ENCODE data around the gene OR2J3. TPM values are rescaled to one million over a fixed set of nuclear protein-coding genes. Genes with fewer than 3 reads are reported as not detected.
"Not testable (repeated sequence)": the region's sequence is repeated elsewhere in the genome, so short reads cannot be mapped to it uniquely, and the experiment has no call there.

Gene OR2J3
- not detected in 2 replicates for total RNA-seq (2014; rRNA removed; shearing (Covaris generic))
- polyA plus RNA-seq (2015; cell fraction: cytosol; rRNA removed), result not detected in 2 replicates
- polyA plus RNA-seq (2015; cell fraction: nucleus; rRNA removed), result not detected in 2 replicates

DNA sequence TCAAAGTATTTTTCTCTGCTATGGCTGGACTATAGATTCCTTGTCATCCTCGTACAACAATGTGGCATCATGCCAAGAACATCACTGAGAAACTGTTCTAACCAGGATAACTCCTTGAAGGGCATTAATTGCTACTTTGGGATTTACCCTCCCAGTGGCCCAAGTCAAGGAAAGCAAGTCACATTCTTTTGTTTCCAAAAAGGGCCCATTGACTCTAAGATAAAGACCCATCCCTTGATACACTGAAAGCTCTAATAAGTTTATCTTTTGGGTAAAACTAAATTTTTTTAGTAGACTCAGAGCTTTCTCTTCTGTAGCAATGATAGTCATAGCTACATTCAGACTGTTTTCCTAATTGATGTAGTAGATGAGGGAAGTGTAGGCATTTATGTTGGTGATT is at the start of gene OR2J3:
TSS of gene OR2J3 (plus strand) at position 301 of the 400 bp plus-strand sequence. CDS start 3,833 bp downstream, outside the sequence.
- no peak for DNase-seq (ENCODE audit: low read depth)

DNA sequence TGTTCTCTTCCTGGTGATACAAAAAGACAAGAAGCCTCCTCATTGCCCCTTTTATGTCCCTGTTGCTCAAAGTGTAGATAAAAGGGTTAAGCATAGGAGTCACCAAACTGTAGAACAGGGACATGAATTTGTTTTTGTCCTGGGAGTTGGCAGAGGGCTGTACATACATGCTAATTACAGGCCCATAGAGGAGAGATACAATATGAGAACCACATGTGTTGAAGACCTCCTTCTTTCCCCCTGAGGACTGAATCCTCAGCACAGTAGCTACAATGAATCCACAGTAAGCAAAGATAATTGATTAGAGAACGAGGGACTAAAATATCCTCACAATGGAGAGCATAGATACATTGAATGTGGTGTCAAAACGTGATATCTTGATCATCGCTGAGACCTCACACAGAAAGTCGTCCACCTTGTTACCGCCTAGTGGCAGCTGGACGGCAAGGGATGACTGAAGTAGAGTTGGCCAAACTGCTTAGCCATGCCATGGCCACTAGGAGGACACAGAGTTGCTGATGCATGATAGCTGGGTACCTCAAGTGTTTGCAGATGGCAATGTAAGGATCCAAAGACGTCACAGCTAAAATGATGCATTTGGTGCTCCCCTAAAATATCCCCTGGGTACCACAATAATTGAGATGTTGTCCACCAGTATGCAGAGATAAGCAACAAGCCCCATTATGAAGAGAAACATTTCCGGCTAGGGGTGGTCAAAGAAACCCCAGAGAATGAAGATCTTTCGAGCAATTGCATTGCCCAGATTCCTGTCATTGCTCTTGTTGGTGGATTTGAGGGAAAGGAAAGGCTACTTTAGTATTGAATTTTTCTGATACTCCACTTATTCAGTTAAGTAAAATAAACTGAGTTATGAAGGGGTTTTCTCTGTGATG is 35.8 kb upstream of the OR2J3 start:
- peak; percentile 43 for DNase-seq (ENCODE audit: low read depth)

DNA sequence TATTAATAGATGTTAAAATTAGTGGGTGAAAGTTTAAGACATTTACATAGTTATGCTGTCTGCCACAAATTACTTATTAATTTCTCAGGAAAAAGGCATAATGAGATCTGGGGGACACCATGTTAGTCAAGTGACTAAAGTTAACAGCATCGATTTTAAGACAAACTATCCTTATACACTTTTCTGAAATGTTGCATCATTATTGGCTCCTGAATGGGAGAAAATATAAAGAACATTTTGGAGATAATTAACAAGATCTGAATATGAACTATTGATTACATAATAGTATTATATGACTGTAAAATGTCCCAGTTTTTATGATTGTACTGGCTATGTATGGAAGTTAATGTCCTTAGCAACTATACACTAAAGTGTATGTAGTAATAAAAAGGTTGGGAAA is 28.7 kb upstream of the OR2J3 start:
- DNase-seq (ENCODE audit: low read depth), result no peak

DNA sequence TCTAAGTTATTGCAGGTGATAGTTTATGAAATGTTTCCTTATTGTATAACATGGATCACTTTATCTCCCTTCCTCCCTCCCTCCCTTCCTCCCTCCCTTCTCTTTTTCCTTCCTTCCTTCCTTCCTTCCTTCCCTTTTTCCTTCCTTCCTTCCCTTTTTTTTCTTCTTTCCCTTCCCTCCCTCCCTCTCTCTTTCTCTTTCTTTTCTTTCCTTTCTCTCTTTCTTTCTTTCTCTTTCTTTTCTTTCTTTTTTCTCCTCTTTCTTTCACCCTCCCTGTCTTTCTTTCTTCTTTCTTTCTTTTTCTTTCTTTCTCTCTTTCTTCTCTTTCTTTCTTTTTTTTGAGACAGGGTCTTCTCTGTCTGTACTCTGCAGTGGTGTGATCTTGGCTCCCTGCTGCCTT is 26.5 kb upstream of the OR2J3 start:
- no peak for DNase-seq (ENCODE audit: low read depth)

DNA sequence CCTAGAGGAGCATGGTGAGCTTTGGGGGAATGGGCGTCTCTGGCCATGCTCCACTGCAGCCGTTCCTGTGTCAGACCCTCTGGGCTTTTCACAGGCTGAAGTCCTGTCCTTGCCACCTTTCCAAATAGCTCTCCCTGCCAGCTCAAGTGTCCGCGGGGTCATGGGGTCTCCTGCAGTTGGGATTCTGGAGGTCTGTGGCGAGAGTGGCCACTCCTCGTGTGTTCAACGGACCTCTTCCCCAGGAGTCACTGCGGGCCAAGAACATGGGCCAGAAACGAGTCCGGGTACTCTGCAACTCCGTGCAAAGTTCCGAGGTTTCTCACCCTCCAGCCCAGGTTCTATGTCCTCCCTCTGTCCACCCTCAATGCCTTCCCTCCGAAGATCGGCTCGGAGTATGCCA is 25.4 kb upstream of the OR2J3 start:
- DNase-seq (ENCODE audit: low read depth), result no peak

DNA sequence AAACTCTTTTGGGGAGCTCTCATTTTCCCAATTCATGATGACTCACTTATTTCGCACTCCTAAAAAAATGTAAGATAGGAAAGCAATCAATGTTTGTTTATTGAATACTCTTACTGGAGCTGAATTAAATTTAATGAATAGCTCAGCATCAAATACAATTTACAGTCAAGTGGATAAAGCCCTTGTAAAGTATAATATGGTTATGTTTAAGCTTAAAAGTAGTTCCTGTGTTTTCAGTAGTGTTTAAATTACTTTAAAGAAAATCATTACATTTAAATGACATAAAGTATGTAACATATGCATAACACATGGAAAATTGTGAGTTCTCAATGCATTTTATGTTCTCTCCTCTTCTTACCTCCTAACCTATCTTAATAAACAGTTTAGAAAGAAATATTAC is 20.6 kb upstream of the OR2J3 start, which contains the start of gene OR2B3:
TSS of gene OR2B3 (minus strand) at position 101 of the 400 bp plus-strand sequence. CDS start at position 36, 65 bp downstream.
- no peak for DNase-seq (ENCODE audit: low read depth)

DNA sequence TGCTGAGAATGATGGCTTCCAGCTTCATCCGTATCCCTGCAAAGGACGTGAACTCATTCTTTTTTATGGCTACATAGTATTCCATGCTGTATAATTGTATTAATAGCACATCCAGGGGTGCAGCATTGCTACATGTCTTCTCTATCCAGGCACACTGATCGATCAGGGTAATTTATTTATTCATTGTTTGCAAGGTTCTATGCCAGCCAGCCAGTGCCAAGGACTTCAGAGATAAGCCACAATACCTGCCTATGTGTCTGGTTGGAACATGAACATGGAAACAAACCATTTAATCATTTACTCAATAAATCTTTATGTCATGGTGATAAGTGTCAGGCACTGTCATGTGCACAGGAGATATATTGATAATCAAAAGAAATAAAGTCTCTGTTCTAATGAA is 14.9 kb upstream of the OR2J3 start:
- no peak for DNase-seq (ENCODE audit: low read depth)

DNA sequence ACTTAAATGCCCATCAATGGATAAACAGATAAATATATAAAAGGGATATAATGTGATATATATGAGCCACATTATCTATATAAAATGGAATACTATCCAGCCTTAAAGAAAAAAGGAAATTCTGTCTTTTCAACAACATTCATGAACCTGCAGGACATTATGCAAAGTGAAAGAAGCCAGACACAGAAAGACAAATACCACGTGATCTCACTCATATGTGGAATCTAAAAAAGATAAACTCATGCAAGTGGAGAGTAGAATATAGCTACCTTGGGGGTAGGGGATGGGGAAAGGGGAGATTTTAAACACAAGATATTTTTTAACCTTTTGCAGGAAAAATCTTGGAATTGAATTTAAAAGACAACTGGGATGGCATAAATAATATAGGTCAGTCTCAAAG is 10.1 kb upstream of the OR2J3 start:
- DNase-seq (ENCODE audit: low read depth), result no peak

DNA sequence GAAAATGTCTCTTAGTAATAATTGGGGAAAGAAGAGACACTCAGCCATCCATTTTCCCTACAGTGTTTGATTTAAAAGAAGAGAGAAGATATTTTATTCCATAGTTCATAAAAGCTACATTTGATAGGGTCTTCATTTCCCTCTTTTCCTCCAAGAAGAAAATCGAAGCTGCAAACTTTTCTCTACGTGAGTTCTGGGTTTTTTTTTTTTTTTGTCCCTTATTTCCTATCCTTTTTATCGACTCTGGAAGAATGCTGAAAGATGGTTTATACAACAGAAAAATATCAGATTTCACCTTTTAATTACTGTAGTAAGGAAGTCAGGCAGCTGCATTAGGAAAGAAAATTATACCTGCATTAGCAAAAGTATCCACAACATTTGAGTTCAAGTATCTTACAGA is 8.7 kb upstream of the OR2J3 start, which contains the start of gene OR2J1:
TSS of gene OR2J1 (plus strand) at position 301 of the 400 bp plus-strand sequence. CDS start 1,453 bp downstream, outside the sequence.
- DNase-seq (ENCODE audit: low read depth), result no peak

DNA sequence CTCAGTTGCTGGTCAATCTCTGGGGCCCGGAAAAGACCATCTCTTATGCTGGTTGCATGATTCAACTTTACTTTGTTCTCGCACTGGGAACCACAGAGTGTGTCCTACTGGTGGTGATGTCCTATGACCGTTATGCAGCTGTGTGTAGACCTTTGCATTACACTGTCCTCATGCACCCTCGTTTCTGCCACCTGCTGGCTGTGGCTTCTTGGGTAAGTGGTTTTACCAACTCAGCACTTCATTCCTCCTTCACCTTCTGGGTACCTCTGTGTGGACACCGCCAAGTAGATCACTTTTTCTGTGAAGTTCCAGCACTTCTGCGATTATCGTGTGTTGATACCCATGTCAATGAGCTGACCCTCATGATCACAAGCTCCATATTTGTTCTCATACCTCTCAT is 4.3 kb downstream of the OR2J3 start:
- DNase-seq (ENCODE audit: low read depth), result peak; percentile 7

DNA sequence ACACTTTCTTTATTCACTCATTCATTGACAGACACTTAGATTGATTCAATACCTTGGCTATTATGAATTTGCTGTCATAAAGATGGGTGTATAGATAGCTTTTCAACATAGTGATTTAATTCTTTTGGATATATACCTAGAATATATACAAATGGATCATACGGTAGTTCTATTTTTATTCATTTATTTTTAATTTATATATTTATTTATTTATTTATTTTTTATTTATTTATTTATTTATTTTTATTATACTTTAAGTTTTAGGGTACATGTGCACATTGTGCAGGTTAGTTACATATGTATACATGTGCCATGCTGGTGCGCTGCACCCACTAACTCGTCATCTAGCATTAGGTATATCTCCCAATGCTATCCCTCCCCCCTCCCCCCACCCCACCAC is 7.1 kb downstream of the OR2J3 start:
- DNase-seq (ENCODE audit: low read depth), result not testable (repeated sequence)

DNA sequence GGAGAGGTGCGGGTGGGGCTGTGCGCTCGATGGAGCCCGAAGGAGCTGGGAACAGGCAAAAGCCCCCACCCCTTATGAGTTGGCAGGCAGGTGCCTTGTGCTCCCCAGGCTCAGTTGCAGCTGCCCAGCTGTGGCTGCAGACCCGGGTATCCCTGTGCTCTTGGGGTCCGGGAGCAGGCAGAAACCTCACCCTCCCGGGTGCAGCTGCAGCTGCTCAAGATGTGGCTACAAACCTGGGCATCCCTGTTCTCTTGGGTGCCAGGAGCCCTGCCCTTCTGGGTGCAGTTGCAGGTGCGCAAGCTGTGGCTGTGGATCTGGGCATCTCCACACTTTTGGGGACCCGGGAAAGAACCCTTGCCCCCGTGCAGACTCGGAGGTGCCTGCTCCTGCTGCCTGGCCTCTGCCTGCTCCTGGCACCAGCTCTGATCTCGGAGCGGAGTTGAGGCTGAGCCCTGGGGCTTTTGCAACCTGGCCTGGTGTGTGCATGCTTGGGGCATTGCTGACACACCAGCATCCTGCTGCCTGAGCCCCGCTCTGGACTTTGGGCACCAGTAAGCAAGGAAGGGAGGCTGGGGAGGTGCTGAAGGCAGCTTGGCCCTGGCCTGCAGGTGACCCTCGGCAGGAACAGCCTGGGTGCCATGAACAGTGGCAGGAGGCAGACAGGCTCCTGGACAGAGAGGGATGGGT is 21.6 kb downstream of the OR2J3 start:
- no peak for DNase-seq (ENCODE audit: low read depth)

DNA sequence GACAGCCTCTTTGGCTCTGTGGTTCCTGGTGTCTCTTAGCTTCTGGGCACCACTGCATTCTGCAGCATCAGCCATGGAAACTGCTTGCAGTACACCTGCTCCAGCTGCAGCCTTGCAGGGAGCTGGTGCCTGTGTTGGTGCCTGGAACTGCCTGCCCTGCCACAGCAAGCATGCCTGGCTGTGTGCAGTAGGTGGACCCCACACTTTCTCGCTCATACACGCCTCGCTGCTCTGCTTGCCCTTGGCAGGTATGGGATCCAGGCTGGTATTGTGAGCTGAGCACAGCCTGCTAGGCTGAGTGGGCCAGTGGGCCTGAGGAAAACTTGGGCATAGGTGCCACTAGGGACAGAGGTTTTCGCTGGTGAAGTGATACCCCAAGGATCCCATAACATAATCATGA is 22.8 kb downstream of the OR2J3 start:
- DNase-seq (ENCODE audit: low read depth), result no peak

DNA sequence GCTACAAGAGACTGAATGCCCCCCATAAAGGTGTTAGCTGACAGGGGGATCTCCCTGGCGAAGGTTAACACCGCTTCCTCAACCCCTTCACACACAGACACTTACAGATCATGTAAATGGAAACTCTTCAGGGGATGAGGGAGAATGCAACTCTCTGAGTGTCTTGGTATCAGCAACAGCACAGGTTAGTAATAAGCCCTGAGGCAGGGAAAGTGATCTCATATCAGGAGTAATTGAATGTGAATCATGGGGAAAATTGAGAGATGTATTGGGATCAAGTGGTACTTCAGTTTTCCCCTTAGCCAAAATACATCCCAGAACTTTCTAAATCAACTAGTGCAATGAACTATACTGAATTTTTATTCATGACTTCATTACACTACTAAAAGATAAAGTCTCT is 23.8 kb downstream of the OR2J3 start:
- no peak for DNase-seq (ENCODE audit: low read depth)

DNA sequence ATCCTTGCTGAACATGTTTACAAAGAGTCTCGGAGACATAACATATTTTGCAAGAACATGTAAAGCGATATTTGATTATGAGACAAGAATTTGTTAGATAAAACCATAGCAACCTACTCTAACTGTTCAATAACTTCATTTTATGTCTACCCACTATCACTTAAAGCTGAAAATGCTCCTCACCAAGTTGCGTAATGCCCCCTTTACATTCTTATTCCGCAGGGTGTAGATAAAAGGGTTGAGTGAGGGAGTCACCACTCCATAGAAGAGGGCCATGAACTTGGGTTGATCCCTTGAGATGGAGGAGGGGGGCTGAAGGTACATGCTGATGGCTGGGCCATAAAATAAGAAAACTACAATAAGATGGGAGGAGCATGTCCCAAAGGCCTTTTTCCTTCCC is 29.9 kb downstream of the OR2J3 start:
- no peak for DNase-seq (ENCODE audit: low read depth)

DNA sequence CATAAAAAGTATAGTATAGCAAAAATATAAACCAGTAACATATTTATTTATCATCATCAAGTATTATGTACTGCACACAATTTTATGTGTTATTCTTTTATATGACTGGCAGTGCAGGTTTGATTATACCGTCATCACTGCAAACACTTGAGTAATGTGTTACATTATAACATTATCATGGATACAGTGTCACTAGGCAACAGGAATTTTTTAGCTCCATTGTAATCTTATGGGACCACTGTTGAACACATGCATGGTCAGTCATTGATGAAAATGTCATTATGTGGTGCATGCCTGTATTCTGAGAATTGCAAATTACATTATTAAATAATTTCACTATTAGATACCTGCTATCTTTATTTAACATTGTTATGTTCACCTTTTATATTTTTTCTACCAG is 33.7 kb downstream of the OR2J3 start:
- DNase-seq (ENCODE audit: low read depth), result no peak

DNA sequence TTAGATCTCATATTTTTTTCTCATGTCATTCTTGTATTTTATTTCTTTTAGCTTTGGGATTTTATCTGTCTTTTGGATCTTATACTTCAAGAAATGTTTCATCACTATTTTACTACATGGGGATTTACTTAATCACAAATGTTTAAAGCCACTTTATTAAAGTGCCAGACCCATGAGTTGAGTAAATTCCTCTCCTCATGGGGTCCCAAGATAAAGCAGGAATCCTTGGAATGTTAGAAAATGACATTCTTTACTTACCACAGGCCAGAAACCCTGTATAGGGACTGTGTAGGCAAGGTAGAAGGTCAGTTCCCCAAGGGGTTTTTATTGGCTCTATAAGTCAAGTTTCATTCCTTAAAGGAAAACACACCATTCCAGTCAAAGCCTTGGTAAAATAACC is 34.5 kb downstream of the OR2J3 start:
- DNase-seq (ENCODE audit: low read depth), result peak; percentile 21

DNA sequence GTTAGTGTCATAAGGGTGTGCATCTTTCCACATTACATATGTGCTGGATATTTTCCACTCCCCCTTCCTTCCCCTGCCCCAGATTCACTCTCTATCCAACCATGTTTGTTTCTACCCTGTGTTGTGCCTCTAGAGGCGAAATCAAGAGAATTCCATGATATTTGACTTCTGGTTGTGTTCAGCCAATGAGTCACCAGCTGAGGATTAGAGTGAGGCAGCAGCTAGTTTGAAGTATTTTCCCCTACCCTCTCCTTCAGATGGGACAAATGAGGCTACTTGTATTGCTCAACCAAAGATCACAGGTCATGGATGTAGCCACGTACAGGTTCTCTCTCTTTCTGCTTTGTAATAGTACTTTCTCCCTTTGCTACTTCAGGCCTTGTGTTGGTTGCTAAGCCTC is 38.3 kb downstream of the OR2J3 start:
- DNase-seq (ENCODE audit: low read depth), result peak; percentile 22

DNA sequence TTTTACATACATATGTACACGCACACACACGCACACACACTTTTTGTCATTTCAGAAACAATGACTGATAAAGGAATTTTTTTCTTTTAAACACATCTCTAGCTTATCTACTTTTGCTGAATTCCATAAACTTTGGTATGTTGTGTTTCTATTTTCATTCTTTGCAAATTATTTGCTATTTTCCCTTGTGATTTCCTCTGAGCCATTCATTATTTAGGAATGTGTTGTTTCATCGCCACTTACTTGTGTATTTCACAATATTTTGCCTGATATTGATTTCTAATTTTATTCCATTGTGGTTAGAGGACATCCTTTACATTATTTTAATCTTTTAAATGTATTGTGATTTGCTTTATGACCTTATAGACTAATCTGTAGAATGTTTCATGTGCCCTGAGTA is 39.2 kb downstream of the OR2J3 start:
- DNase-seq (ENCODE audit: low read depth), result no peak

DNA sequence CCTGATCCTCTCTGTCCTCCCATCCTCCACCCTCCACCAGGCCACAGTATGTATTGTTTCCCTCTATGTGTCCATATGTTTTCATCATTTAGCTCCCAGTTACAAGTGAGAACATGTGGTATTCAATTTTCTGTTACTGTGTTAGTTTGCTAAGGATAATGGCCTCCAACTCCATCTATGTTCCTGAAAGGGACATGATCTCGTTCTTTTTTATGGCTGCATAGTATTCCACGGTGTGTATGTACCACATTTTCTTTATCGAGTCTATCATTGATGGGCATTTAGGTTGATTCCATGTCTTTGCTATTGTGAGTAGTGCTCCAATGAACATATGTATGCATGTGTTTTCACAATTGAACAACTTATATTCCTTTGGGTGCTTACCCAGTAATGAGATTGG is 41.6 kb downstream of the OR2J3 start:
- not testable (repeated sequence) for DNase-seq (ENCODE audit: low read depth)

DNA sequence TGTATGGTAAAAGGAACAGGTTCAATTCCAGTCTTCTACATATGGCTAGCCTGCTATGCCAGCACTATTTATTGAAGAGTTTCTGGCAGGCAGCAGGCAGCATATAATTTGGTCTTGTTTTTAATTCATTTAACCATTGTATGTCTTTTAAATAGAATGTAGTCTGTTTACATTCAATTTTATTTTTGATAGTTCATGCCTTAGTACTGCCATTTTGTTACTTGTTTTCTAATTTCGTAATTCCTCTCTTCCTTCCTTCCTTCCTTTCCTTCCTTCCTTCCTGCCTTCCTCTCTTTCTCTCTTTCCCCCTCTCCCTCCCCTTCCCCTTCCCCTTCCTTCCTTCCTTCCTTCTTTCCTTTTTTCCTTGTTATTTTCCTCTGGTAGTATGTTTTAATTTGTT is 45.2 kb downstream of the OR2J3 start:
- DNase-seq (ENCODE audit: low read depth), result no peak

DNA sequence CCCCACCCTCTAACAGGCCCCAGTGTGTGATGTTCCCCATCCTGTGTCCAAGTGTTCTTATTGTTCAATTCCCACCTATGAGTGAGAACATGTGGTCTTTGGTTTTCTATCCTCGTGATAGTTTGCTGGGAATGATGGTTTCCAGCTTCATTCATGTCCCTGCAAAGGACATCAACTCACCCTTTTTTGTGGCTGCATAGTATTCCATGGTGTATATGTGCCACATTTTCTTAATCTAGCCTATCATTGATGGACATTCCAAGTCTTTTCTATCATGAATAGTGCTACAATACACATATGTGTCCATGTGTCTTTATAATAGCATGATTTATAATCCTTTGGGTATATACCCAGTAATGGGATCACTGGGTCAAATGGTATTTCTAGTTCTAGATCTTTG is 47.3 kb downstream of the OR2J3 start:
- not testable (repeated sequence) for DNase-seq (ENCODE audit: low read depth)

Data from HT1080 (cell line).